K562 (cell line): Measurements from ENCODE around the gene CRKL. TPM values are rescaled to one million over a fixed set of nuclear protein-coding genes. Genes with fewer than 3 reads are reported as not detected.
A peak's percentile ranks its signal among the peaks of the same experiment; 100 is the strongest.

ENCODE experiments used
- ATAC-seq: fragments of 200-7000 bp; cut with Tn5 transposase; 3 replicates; pipeline ENCODE4 v1.9.1; 2020; ENCODE audit warnings: moderate library complexity
- BruUV-seq: library from RNA; stranded (reverse); fragments of 400-500 nt; replicated peaks from 2 replicates; lab custom pipeline; 2021; lab: Mats Ljungman, UMichigan
- CTCF ChIA-PET: fragments of 300-600 bp; formaldehyde crosslinking; extraction: SDS; loops from one replicate; lab custom pipeline; 2021; ENCODE audit warnings: low intra/inter-chr PET ratio; lab: Yijun Ruan, JAX
- POLR2A ChIA-PET: fragments of 300-600, 350-650 bp; sonication (Branson Sonifier 250); formaldehyde crosslinking; extraction: SDS; loops from one replicate; lab custom pipeline; 2021; ENCODE audit warnings: antibody characterized with exemption, inconsistent platforms; lab: Yijun Ruan, JAX
- DNase-seq, 4 experiments: peaks; one replicate each; pipeline versions ENCODE4 v3.0.0 to v3.0.0-alpha.2; 2011 to 2018; ENCODE audit warnings: low spot score in 3 of 4, mixed read lengths in 3 of 4; ENCODE audit errors: extremely low read depth in 1 of 4
- FAIRE-seq: peaks from 2 replicates; lab custom pipeline; 2011; peaks lifted over from hg19 to GRCh38; lab: Jason Lieb, UNC
- H2AFZ ChIP-seq: 2 replicates; pipeline ENCODE4 v1.6.0; 2011; ENCODE audit warnings: low read depth, low read length, control low read depth, inconsistent platforms
- H3K27ac ChIP-seq: fragments of 200-600 bp; 3 replicates; pipeline ENCODE4 v1.8.0; 2011; ENCODE audit warnings: low read depth, mild to moderate bottlenecking, control low read depth, inconsistent platforms, low read length, moderate library complexity, mixed read lengths; ENCODE audit errors: extremely low read depth
- H3K27me3 ChIP-seq, 2 experiments: fragments of 300-600 bp in 1 of 2; 2 replicates in 1 of 2; 3 replicates in 1 of 2; pipeline versions ENCODE4 v1.6.0 to v1.8.0; 2011; ENCODE audit warnings: inconsistent platforms in 2 of 2, low read length in 2 of 2, mild to moderate bottlenecking in 1 of 2, mixed read lengths in 1 of 2, moderate library complexity in 1 of 2; ENCODE audit not compliant: control insufficient read depth in 2 of 2, insufficient read depth in 2 of 2
- H3K36me3 ChIP-seq: fragments of 300-600 bp; 3 replicates; pipeline ENCODE4 v1.8.0; 2011; ENCODE audit warnings: mild to moderate bottlenecking, low read length, inconsistent platforms; ENCODE audit not compliant: control insufficient read depth, insufficient read depth
- H3K4me1 ChIP-seq, 2 experiments: fragments of 200-600 bp in 1 of 2; replicated peaks in 1 of 2; 2 replicates in 1 of 2; 3 replicates in 1 of 2; pipeline versions ENCODE4 v1.5.1 to v1.8.0; 2011; ENCODE audit warnings: inconsistent platforms in 2 of 2, low read length in 2 of 2, mild to moderate bottlenecking in 1 of 2, mixed read lengths in 1 of 2, moderate library complexity in 1 of 2; ENCODE audit not compliant: control insufficient read depth in 2 of 2, insufficient read depth in 2 of 2
- H3K4me2 ChIP-seq: 2 replicates; pipeline ENCODE4 v1.6.1; 2011; ENCODE audit warnings: low read length, control low read depth, inconsistent platforms, mixed read lengths; ENCODE audit not compliant: insufficient read depth
- H3K4me3 ChIP-seq: fragments of 200-600 bp; sonication (generic), shearing (Covaris generic); 2 replicates; pipeline ENCODE4 v1.5.1; 2016; ENCODE audit warnings: control low read depth, inconsistent platforms
- H3K79me2 ChIP-seq: fragments of 200-600 bp; 3 replicates; pipeline ENCODE4 v1.8.0; 2011; ENCODE audit warnings: low read length, inconsistent platforms; ENCODE audit not compliant: control insufficient read depth, insufficient read depth
- H3K9ac ChIP-seq, 2 experiments: 2 replicates each; pipeline versions ENCODE4 v1.6.0 to v1.6.1; 2011; ENCODE audit warnings: low read depth in 2 of 2, low read length in 2 of 2, control low read depth in 1 of 2, inconsistent platforms in 1 of 2, mild to moderate bottlenecking in 1 of 2, mixed read lengths in 1 of 2; ENCODE audit not compliant: insufficient read depth in 1 of 2
- H3K9me1 ChIP-seq: one replicate; pipeline ENCODE4 v1.6.0; 2011; ENCODE audit warnings: inconsistent platforms, mild to moderate bottlenecking, low read length, moderate library complexity; ENCODE audit not compliant: control insufficient read depth, insufficient read depth
- H3K9me3 ChIP-seq: replicated peaks from 2 replicates; pipeline ENCODE4 v1.5.1; 2011; ENCODE audit warnings: low read depth, low read length, inconsistent platforms; ENCODE audit not compliant: control insufficient read depth, insufficient read depth
- H4K20me1 ChIP-seq: replicated peaks from 2 replicates; pipeline ENCODE4 v1.6.1; 2011; ENCODE audit warnings: low read length, inconsistent platforms, mixed read lengths; ENCODE audit not compliant: control insufficient read depth, insufficient read depth
- CCAR2 ChIP-seq: fragments of 200-400 bp; formaldehyde crosslinking; IDR thresholded peaks from 2 replicates; pipeline ENCODE4 v1.6.1; 2017; ENCODE audit warnings: mild to moderate bottlenecking, low read depth, low read length
- CHD4 ChIP-seq: fragments of 200-600 bp; sonication (generic); IDR thresholded peaks from 3 replicates; pipeline ENCODE4 v1.6.1; 2012; ENCODE audit warnings: low read depth, mild to moderate bottlenecking, mixed read lengths, low read length, inconsistent platforms; ENCODE audit not compliant: insufficient read depth, insufficient replicate concordance, poor library complexity, severe bottlenecking
- HNRNPK ChIP-seq: fragments of 200-400 bp; formaldehyde crosslinking; IDR thresholded peaks from one replicate; pipeline ENCODE4 v1.6.1; 2018; ENCODE audit warnings: mild to moderate bottlenecking, low read depth, low read length; ENCODE audit not compliant: poor library complexity, severe bottlenecking
- ILF3 ChIP-seq: fragments of 450-650 bp; IDR thresholded peaks from 2 replicates; pipeline ENCODE4 v1.6.1; 2018; ENCODE audit warnings: antibody characterized with exemption, mild to moderate bottlenecking, moderate library complexity, borderline replicate concordance
- LEF1 ChIP-seq: fragments of 450-650 bp; IDR thresholded peaks from 2 replicates; pipeline ENCODE4 v1.6.1; 2016; ENCODE audit warnings: mild to moderate bottlenecking
- MED1 ChIP-seq: sonication (generic); formaldehyde crosslinking; IDR thresholded peaks from 2 replicates; pipeline ENCODE4 v1.8.1; 2023; ENCODE audit warnings: missing genetic modification reagents, borderline replicate concordance
- NR1H2 ChIP-seq: sonication (generic); formaldehyde crosslinking; IDR thresholded peaks from 2 replicates; pipeline ENCODE4 v1.4.0; 2020; ENCODE audit warnings: mild to moderate bottlenecking, missing genetic modification reagents
- RBBP5 ChIP-seq: fragments of 200-600 bp; sonication (generic); IDR thresholded peaks from 2 replicates; pipeline ENCODE4 v1.6.1; 2012; ENCODE audit warnings: borderline replicate concordance, mild to moderate bottlenecking, low read length, control low read depth, inconsistent platforms; ENCODE audit not compliant: insufficient read depth, poor library complexity, severe bottlenecking
- SAP30 ChIP-seq: fragments of 200-600 bp; sonication (generic); IDR thresholded peaks from 2 replicates; pipeline ENCODE4 v1.6.1; 2012; ENCODE audit warnings: borderline replicate concordance, low read depth, mild to moderate bottlenecking, moderate library complexity, low read length, control low read depth, inconsistent platforms; ENCODE audit not compliant: insufficient read depth, poor library complexity, severe bottlenecking
- ZNF197 ChIP-seq: fragments of 200-800 bp; sonication (Bioruptor generic); IDR thresholded peaks from 2 replicates; pipeline ENCODE4 v1.6.1; 2016; ENCODE audit warnings: low read depth, missing genetic modification characterization, missing compliant biosample characterization
- ZNF766 ChIP-seq: fragments of 200-800 bp; sonication (Bioruptor generic); conservative IDR thresholded peaks from 2 replicates; pipeline ENCODE4 v1.6.1; 2016; ENCODE audit warnings: missing genetic modification characterization, missing compliant biosample characterization
- ZNF780A ChIP-seq: fragments of 250-450 bp; sonication (Bioruptor Pico); IDR thresholded peaks from 2 replicates; pipeline ENCODE4 v1.5.0; 2021; ENCODE audit warnings: mild to moderate bottlenecking
- WGBS: fragments of 100-300 bp; shearing (Covaris generic); methylation state at CpG from one replicate; pipeline ENCODE4 v1.1.6; 2016; ENCODE audit warnings: low coverage, mixed read lengths; ENCODE audit not compliant: insufficient coverage; ENCODE audit errors: missing lambda C conversion rate; 5-methylcytosine and 5-hydroxymethylcytosine counted together
- in situ Hi-C: fragments of 300-500 bp; cut with MboI; formaldehyde crosslinking; loops from 4 replicates; pipeline ENCODE4 v1.15.0; 2018; ENCODE audit warnings: inconsistent platforms, mixed read lengths
- intact Hi-C: fragments of 100-400 bp; cut with micrococcal nuclease; formaldehyde crosslinking; loops from 2 replicates; pipeline ENCODE4 v1.14.2; 2022
- polyA plus RNA-seq, 8 experiments: library from polyadenylated mRNA; depleted of rRNA in 4 of 8; stranded (reverse) in 5 of 8; unstranded in 3 of 8; fragments of >200 nt; fragmentation: Nextera tagmentation in 2 of 8; fragmentation: Illumina TruSeq in 1 of 8; extraction: Ambion mirVana in 2 of 8; extraction: Trizol in 1 of 8; gene quantifications; 2 replicates each; pipeline versions ENCODE4 v1.2.1 to v1.2.3, GENCODE V29; 2011 to 2014; ENCODE audit warnings: inconsistent platforms in 1 of 8, missing spikeins in 1 of 8
- total RNA-seq, 7 experiments: library from RNA; depleted of rRNA in 6 of 7; stranded (reverse); fragments of >200 nt in 6 of 7; fragmentation: Illumina TruSeq in 2 of 7; extraction: Trizol in 2 of 7; gene quantifications; 2 replicates each; pipeline versions ENCODE4 v1.2.1 to v1.2.3, GENCODE V29; 2011 to 2021; ENCODE audit warnings: low replicate concordance in 1 of 7
- TF ChIP-seq, protein P1 (sequence below), 2 experiments: IDR thresholded peaks; 2 replicates each; pipeline ENCODE4 v1.6.1; 2011; ENCODE audit warnings: borderline replicate concordance in 1 of 2, control low read depth in 1 of 2, low read depth in 1 of 2, low read length in 1 of 2, mild to moderate bottlenecking in 1 of 2, mixed read lengths in 1 of 2, moderate library complexity in 1 of 2; ENCODE audit not compliant: insufficient read depth in 1 of 2, insufficient read length in 1 of 2, poor library complexity in 1 of 2, severe bottlenecking in 1 of 2; ENCODE audit errors: extremely low read depth in 1 of 2
- TF ChIP-seq, protein P2 (sequence below), 2 experiments: fragments of 200-800 bp in 1 of 2; sonication (Bioruptor generic) in 1 of 2; sonication (generic) in 1 of 2; formaldehyde crosslinking in 1 of 2; IDR thresholded peaks in 1 of 2; conservative IDR thresholded peaks in 1 of 2; 2 replicates each; pipeline versions ENCODE4 v1.5.0 to v1.6.1; 2016 to 2020; ENCODE audit warnings: missing compliant biosample characterization in 1 of 2, missing genetic modification characterization in 1 of 2, missing genetic modification reagents in 1 of 2
- TF ChIP-seq, protein P3 (sequence below): fragments of 450-650 bp; formaldehyde crosslinking; IDR thresholded peaks from 2 replicates; pipeline ENCODE4 v1.4.0; 2020; ENCODE audit warnings: mild to moderate bottlenecking

The CRKL gene
- total and polyA plus RNA-seq, 9 of the 15 experiments (the other 6 are each of a cell fraction or from before 2014, with no cell fraction given): 100 to 263 (median 124) TPM

DNA sequence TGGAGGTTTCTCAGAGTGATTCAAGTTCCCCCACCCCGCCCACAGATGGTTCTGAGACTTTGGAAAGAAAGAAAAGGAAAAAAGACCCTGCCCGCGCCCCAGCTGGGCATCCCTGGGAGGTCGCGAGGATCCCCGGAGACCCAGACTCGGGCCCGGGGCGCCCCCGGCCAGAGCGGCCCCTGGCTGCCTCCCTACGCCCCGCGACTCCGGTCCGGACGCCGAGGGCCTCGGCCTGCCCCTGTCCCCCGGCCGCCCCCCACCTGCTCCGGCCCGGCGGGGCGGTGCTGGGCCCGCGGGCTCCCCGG is 47.5 kb downstream of the CRKL start:
- peak; percentile 19 for TF ChIP-seq RBBP5
- no peak for TF ChIP-seq CCAR2
- TF ChIP-seq, protein P1, sequence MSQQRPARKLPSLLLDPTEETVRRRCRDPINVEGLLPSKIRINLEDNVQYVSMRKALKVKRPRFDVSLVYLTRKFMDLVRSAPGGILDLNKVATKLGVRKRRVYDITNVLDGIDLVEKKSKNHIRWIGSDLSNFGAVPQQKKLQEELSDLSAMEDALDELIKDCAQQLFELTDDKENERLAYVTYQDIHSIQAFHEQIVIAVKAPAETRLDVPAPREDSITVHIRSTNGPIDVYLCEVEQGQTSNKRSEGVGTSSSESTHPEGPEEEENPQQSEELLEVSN (IDR thresholded peaks at IDR 0.05; ENCODE audit: borderline replicate concordance in 1 of 2, extremely low read depth in 1 of 2, insufficient read depth in 1 of 2, insufficient read length in 1 of 2, low read depth in 1 of 2, low read length in 1 of 2, poor library complexity in 1 of 2, severe bottlenecking in 1 of 2): no peak
- no peak for TF ChIP-seq ZNF197 (CRISPR knock-in tag)
- TF ChIP-seq CHD4: peak; percentile 19
- TF ChIP-seq, protein P2, sequence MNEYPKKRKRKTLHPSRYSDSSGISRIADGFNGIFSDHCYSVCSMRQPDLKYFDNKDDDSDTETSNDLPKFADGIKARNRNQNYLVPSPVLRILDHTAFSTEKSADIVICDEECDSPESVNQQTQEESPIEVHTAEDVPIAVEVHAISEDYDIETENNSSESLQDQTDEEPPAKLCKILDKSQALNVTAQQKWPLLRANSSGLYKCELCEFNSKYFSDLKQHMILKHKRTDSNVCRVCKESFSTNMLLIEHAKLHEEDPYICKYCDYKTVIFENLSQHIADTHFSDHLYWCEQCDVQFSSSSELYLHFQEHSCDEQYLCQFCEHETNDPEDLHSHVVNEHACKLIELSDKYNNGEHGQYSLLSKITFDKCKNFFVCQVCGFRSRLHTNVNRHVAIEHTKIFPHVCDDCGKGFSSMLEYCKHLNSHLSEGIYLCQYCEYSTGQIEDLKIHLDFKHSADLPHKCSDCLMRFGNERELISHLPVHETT (CRISPR knock-in tag; conservative IDR thresholded peaks at IDR 0.05 in 1 of 2, IDR thresholded peaks at IDR 0.05 in 1 of 2): no peak
- TF ChIP-seq ILF3: no peak
- TF ChIP-seq LEF1: no peak
- TF ChIP-seq ZNF766: no peak
- TF ChIP-seq, protein P3, sequence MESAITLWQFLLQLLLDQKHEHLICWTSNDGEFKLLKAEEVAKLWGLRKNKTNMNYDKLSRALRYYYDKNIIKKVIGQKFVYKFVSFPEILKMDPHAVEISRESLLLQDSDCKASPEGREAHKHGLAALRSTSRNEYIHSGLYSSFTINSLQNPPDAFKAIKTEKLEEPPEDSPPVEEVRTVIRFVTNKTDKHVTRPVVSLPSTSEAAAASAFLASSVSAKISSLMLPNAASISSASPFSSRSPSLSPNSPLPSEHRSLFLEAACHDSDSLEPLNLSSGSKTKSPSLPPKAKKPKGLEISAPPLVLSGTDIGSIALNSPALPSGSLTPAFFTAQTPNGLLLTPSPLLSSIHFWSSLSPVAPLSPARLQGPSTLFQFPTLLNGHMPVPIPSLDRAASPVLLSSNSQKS (CRISPR knock-in tag): no peak
- no peak for TF ChIP-seq ZNF780A (CRISPR knock-in tag)
- no peak for TF ChIP-seq MED1 (CRISPR knock-in tag)
- TF ChIP-seq NR1H2: no peak
- peak; percentile 31 for TF ChIP-seq SAP30
- no peak for TF ChIP-seq HNRNPK
- TF ChIP-seq, all 486 proteins: peak for 3
- POLR2A ChIA-PET: interaction anchor here (0.7 to 64.4 kb wide), 6 partner anchors 9 to 857 kb away, joined by 3 to 1556 read pairs (median 6); partner anchors contain the start of genes CRKL and LZTR1
- no TSS peak for BruUV-seq
- no peak overlapping the region for H3K4me2 ChIP-seq
- H3K36me3 ChIP-seq: no peaks in the 10 kb centered on the region
- 21% methylated on average over 28 of the region's 28 CpGs for WGBS
- no peak overlapping the region for H3K27ac ChIP-seq
- H3K9me1 ChIP-seq: no peaks in the 10 kb centered on the region
- CTCF ChIA-PET: interaction anchor here (1.1 kb wide), 1 partner anchor 138 kb away, joined by 5 read pairs; no protein-coding TSS in a partner anchor
- intact Hi-C loops (loop anchor here (2.0 to 5.0 kb wide), 6 partner anchors 58 to 187 kb away; partner anchors contain the start of gene LRRC74B), in situ Hi-C loops (loop anchor here (25.0 kb wide), 1 partner anchor 173 kb away; no protein-coding TSS in a partner anchor)
- ATAC-seq (no peak), FAIRE-seq (no peak), DNase-seq (no peak)
- no peaks in the 10 kb centered on the region for H3K79me2 ChIP-seq
- H2AFZ ChIP-seq: no peak overlapping the region
- H3K27me3 ChIP-seq: peaks cover 11 to 38% of the 10 kb centered on the region in 2 experiments; a peak in 4 of 5 replicates
- H4K20me1 ChIP-seq: peaks cover 44% of the 10 kb centered on the region
- H3K4me3 ChIP-seq: no peak overlapping the region
- no peak overlapping the region for H3K9ac ChIP-seq
- H3K4me1 ChIP-seq: peaks cover 0 to 40% of the 10 kb centered on the region in 2 experiments; a peak in 3 of 5 replicates
- H3K9me3 ChIP-seq: no peaks in the 10 kb centered on the region
